HepG2 (cell line): ENCODE measurements around the gene KIAA0232. TPM values are rescaled to one million over a fixed set of nuclear protein-coding genes. Genes with fewer than 3 reads are reported as not detected.

Source experiments
- CCAR2 ChIP-seq: fragments of 200-400 bp; formaldehyde crosslinking; optimal IDR thresholded peaks from 2 replicates; pipeline ENCODE3; 2018; ENCODE audit warnings: low read depth, mild to moderate bottlenecking, low read length, moderate library complexity
- CHD4 ChIP-seq: fragments of 200-600 bp; sonication (generic); IDR thresholded peaks from 2 replicates; pipeline ENCODE4 v1.7.0; 2017; ENCODE audit warnings: mild to moderate bottlenecking, low read length, borderline replicate concordance
- EHMT2 ChIP-seq: fragments of 200-600 bp; sonication (generic); IDR thresholded peaks from 2 replicates; pipeline ENCODE4 v1.7.0; 2017; ENCODE audit warnings: antibody characterized with exemption, low read depth, low read length, borderline replicate concordance
- HNRNPH1 ChIP-seq: fragments of 200-400 bp; formaldehyde crosslinking; optimal IDR thresholded peaks from 2 replicates; pipeline ENCODE3; 2017; ENCODE audit warnings: mild to moderate bottlenecking, low read depth, low read length
- JDP2 ChIP-seq: sonication (generic); formaldehyde crosslinking; IDR thresholded peaks from 2 replicates; pipeline ENCODE4 v1.8.1; 2022; ENCODE audit warnings: missing genetic modification reagents, borderline replicate concordance
- MAFG ChIP-seq: sonication (generic); formaldehyde crosslinking; IDR thresholded peaks from 2 replicates; pipeline ENCODE4 v1.5.1; 2020; ENCODE audit warnings: mild to moderate bottlenecking, missing genetic modification reagents
- MIER2 ChIP-seq: IDR thresholded peaks from 2 replicates; pipeline ENCODE4 v1.6.1; 2016; ENCODE audit warnings: missing biosample characterization, missing genetic modification reagents
- MTF2 ChIP-seq: sonication (generic); formaldehyde crosslinking; IDR thresholded peaks from 2 replicates; pipeline ENCODE4 v1.5.0; 2020; ENCODE audit warnings: missing genetic modification reagents, borderline replicate concordance
- MZF1 ChIP-seq: sonication (generic); formaldehyde crosslinking; IDR thresholded peaks from 2 replicates; pipeline ENCODE4 v1.8.1; 2023; ENCODE audit warnings: mild to moderate bottlenecking, missing genetic modification reagents, borderline replicate concordance
- NCOR1 ChIP-seq: fragments of 200-600 bp; sonication (generic); IDR thresholded peaks from 2 replicates; pipeline ENCODE4 v1.7.0; 2017; ENCODE audit warnings: antibody characterized with exemption, low read length, borderline replicate concordance
- NR3C1 ChIP-seq: sonication (generic); formaldehyde crosslinking; IDR thresholded peaks from 2 replicates; pipeline ENCODE4 v1.4.0; 2020; ENCODE audit warnings: missing genetic modification reagents
- ONECUT2 ChIP-seq: sonication (generic); formaldehyde crosslinking; IDR thresholded peaks from 2 replicates; pipeline ENCODE4 v1.4.0; 2020; ENCODE audit warnings: missing genetic modification reagents
- RFXAP ChIP-seq: sonication (generic); formaldehyde crosslinking; IDR thresholded peaks from 2 replicates; pipeline ENCODE4 v1.4.0; 2020; ENCODE audit warnings: missing genetic modification reagents, borderline replicate concordance
- SCMH1 ChIP-seq: sonication (generic); formaldehyde crosslinking; IDR thresholded peaks from 2 replicates; pipeline ENCODE4 v1.9.0; 2021; ENCODE audit warnings: missing genetic modification reagents, mild to moderate bottlenecking, borderline replicate concordance
- SIN3A ChIP-seq: IDR thresholded peaks from 2 replicates; pipeline ENCODE4 v1.6.1; 2011; ENCODE audit warnings: low read depth, mild to moderate bottlenecking, control low read depth, low read length, borderline replicate concordance
- TBX3 ChIP-seq: fragments of 450-650 bp; IDR thresholded peaks from 2 replicates; pipeline ENCODE4 v1.6.1; 2017; ENCODE audit warnings: antibody characterized with exemption, mild to moderate bottlenecking, inconsistent platforms, borderline replicate concordance
- ZBTB42 ChIP-seq: sonication (generic); formaldehyde crosslinking; IDR thresholded peaks from 2 replicates; pipeline ENCODE4 v1.5.0; 2020; ENCODE audit warnings: mild to moderate bottlenecking, missing genetic modification reagents
- ZNF180 ChIP-seq: sonication (generic); formaldehyde crosslinking; IDR thresholded peaks from 2 replicates; pipeline ENCODE4 v1.4.0; 2020; ENCODE audit warnings: low read depth, missing genetic modification reagents, borderline replicate concordance
- ZNF207 ChIP-seq: fragments of 450-650 bp; IDR thresholded peaks from 2 replicates; pipeline ENCODE4 v1.6.1; 2016; ENCODE audit warnings: antibody characterized with exemption, borderline replicate concordance
- ZNF264 ChIP-seq: sonication (generic); formaldehyde crosslinking; IDR thresholded peaks from 2 replicates; pipeline ENCODE4 v1.4.0; 2020; ENCODE audit warnings: missing genetic modification reagents
- ZNF30 ChIP-seq: sonication (generic); formaldehyde crosslinking; IDR thresholded peaks from 2 replicates; pipeline ENCODE4 v1.5.0; 2020; ENCODE audit warnings: mild to moderate bottlenecking, missing genetic modification reagents
- ZNF432 ChIP-seq: sonication (generic); formaldehyde crosslinking; IDR thresholded peaks from 2 replicates; pipeline ENCODE4 v1.5.0; 2020; ENCODE audit warnings: missing genetic modification reagents, mild to moderate bottlenecking, borderline replicate concordance
- ZNF563 ChIP-seq: sonication (generic); formaldehyde crosslinking; IDR thresholded peaks from 2 replicates; pipeline ENCODE4 v1.8.0; 2022; ENCODE audit warnings: mild to moderate bottlenecking, moderate library complexity, missing genetic modification reagents
- ZNF567 ChIP-seq: sonication (generic); formaldehyde crosslinking; IDR thresholded peaks from 2 replicates; pipeline ENCODE4 v1.8.1; 2023; ENCODE audit warnings: mild to moderate bottlenecking, missing genetic modification reagents, borderline replicate concordance
- ZNF720 ChIP-seq: sonication (generic); formaldehyde crosslinking; IDR thresholded peaks from 2 replicates; pipeline ENCODE4 v1.4.0; 2020; ENCODE audit warnings: missing genetic modification reagents
- ZNF768 ChIP-seq: sonication (generic); formaldehyde crosslinking; IDR thresholded peaks from 2 replicates; pipeline ENCODE4 v1.4.0; 2020; ENCODE audit warnings: missing genetic modification reagents
- polyA plus RNA-seq, 8 experiments: library from polyadenylated mRNA; depleted of rRNA in 3 of 8; stranded (reverse) in 7 of 8; unstranded in 1 of 8; fragments of >200 nt; fragmentation: Illumina TruSeq in 4 of 8; extraction: Trizol in 4 of 8; gene quantifications; 2 replicates each; pipeline versions ENCODE4 v1.2.1 to v1.2.3, GENCODE V29; 2011 to 2016; ENCODE audit warnings: low read depth in 4 of 8, missing spikeins in 1 of 8, mixed read lengths in 1 of 8; ENCODE audit not compliant: insufficient read depth in 1 of 8
- total RNA-seq, 5 experiments: library from RNA; depleted of rRNA; stranded (reverse); fragments of >200 nt; fragmentation: Illumina TruSeq; extraction: Trizol; gene quantifications; 2 replicates each; pipeline ENCODE4 v1.2.3, GENCODE V29; 2016; ENCODE audit warnings: low read depth in 1 of 5
- TF ChIP-seq, protein P1 (sequence below): sonication (generic); formaldehyde crosslinking; IDR thresholded peaks from 2 replicates; pipeline ENCODE4 v1.4.0; 2020; ENCODE audit warnings: mild to moderate bottlenecking, missing genetic modification reagents
- TF ChIP-seq, protein P2 (sequence below): sonication (generic); formaldehyde crosslinking; IDR thresholded peaks from 2 replicates; pipeline ENCODE4 v1.8.1; 2022; ENCODE audit warnings: mild to moderate bottlenecking, missing genetic modification reagents
- TF ChIP-seq, protein P3 (sequence below): sonication (generic); formaldehyde crosslinking; IDR thresholded peaks from 2 replicates; pipeline ENCODE4 v1.5.1; 2020; ENCODE audit warnings: missing genetic modification reagents, mild to moderate bottlenecking, borderline replicate concordance

Gene KIAA0232
- total and polyA plus RNA-seq, 2 of the 13 experiments (the other 11 are each of a cell fraction or from before 2014, with no cell fraction given), result 7.8 to 17.1 TPM

DNA sequence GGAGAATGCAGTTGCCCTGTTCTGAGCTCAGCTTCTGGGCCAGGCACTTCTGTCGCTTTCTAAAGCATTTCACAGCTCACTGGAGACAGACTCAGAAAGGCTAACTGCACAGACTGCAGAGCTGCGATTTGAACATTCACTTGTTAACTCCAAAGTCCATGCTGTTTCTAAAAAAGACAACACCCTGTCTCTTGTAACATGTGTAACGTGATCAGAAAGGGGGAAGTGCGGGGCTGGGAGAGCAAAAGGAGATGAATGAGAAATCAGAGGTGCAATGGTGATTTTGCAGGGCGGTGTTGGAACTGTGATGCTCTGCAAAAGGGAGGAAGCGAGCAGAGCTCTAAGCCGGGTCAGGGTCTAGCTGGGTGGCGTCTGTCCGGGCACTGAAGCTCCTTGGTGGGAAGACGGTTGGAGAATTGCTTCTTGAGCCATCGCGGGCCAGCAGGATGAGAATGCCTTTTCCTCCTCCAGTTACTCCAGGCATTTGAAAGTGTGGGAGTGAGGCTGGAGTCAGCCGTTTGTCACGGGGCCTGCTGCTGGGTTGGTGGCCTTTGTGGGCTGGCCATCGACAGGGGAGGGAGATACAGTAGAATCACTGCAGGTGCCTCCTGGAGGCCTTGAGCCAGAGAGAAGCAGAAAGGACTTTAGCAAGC, 147.4 kb downstream of the KIAA0232 start (continued):
- no peak for TF ChIP-seq MIER2 (CRISPR knock-in tag)
- no peak for TF ChIP-seq ZNF563 (CRISPR knock-in tag)
- TF ChIP-seq, protein P1, sequence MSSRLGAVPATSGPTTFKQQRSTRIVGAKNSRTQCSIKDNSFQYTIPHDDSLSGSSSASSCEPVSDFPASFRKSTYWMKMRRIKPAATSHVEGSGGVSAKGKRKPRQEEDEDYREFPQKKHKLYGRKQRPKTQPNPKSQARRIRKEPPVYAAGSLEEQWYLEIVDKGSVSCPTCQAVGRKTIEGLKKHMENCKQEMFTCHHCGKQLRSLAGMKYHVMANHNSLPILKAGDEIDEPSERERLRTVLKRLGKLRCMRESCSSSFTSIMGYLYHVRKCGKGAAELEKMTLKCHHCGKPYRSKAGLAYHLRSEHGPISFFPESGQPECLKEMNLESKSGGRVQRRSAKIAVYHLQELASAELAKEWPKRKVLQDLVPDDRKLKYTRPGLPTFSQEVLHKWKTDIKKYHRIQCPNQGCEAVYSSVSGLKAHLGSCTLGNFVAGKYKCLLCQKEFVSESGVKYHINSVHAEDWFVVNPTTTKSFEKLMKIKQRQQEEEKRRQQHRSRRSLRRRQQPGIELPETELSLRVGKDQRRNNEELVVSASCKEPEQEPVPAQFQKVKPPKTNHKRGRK (CRISPR knock-in tag), result no peak
- TF ChIP-seq CHD4, result no peak
- no peak for TF ChIP-seq ZNF207
- TF ChIP-seq, protein P2, sequence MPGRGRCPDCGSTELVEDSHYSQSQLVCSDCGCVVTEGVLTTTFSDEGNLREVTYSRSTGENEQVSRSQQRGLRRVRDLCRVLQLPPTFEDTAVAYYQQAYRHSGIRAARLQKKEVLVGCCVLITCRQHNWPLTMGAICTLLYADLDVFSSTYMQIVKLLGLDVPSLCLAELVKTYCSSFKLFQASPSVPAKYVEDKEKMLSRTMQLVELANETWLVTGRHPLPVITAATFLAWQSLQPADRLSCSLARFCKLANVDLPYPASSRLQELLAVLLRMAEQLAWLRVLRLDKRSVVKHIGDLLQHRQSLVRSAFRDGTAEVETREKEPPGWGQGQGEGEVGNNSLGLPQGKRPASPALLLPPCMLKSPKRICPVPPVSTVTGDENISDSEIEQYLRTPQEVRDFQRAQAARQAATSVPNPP (CRISPR knock-in tag), result no peak
- no peak for TF ChIP-seq ZBTB42 (CRISPR knock-in tag)
- TF ChIP-seq RFXAP, result no peak
- TF ChIP-seq NR3C1, result no peak
- no peak for TF ChIP-seq MAFG
- TF ChIP-seq ONECUT2 (CRISPR knock-in tag), result no peak
- TF ChIP-seq MZF1, result no peak
- TF ChIP-seq ZNF768, result no peak
- no peak for TF ChIP-seq TBX3
- TF ChIP-seq MTF2, result no peak
- TF ChIP-seq ZNF180, result no peak
- TF ChIP-seq ZNF432 (CRISPR knock-in tag), result no peak
- TF ChIP-seq EHMT2, result no peak
- no peak for TF ChIP-seq ZNF720 (CRISPR knock-in tag)
- TF ChIP-seq ZNF567 (CRISPR knock-in tag), result no peak
- no peak for TF ChIP-seq HNRNPH1
- TF ChIP-seq SIN3A, result no peak
- TF ChIP-seq, protein P3, sequence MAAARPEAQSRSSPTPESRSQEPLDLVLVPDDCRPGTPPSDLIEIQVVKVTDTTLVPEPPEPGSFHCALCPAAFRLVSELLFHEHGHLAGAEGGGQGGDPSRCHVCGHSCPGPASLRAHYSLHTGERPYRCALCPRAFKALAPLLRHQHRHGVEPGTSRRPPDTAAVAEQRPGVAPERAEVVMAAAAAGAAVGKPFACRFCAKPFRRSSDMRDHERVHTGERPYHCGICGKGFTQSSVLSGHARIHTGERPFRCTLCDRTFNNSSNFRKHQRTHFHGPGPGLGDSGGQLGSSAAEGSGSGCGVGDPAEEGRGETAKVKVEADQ, result no peak
- TF ChIP-seq CCAR2, result no peak
- no peak for TF ChIP-seq ZNF30 (CRISPR knock-in tag)
- peak; percentile 54; the same call in 1 of the 2 replicates for TF ChIP-seq NCOR1
- TF ChIP-seq SCMH1 (CRISPR knock-in tag), result no peak
- TF ChIP-seq JDP2, result no peak
- TF ChIP-seq ZNF264 (CRISPR knock-in tag), result no peak
